HG02759 (cell line): ENCODE data around the gene FAM107B.
"Not testable (repeated sequence)": the region's sequence is repeated elsewhere in the genome, so short reads cannot be mapped to it uniquely, and the experiment has no call there.

ENCODE experiments used
- ATAC-seq: cut with Tn5 transposase; IDR thresholded peaks from one replicate; pipeline ENCODE4 v1.9.1; 2021; ENCODE audit warnings: mild to moderate bottlenecking, moderate library complexity; ENCODE audit not compliant: unreplicated experiment

The FAM107B gene

DNA sequence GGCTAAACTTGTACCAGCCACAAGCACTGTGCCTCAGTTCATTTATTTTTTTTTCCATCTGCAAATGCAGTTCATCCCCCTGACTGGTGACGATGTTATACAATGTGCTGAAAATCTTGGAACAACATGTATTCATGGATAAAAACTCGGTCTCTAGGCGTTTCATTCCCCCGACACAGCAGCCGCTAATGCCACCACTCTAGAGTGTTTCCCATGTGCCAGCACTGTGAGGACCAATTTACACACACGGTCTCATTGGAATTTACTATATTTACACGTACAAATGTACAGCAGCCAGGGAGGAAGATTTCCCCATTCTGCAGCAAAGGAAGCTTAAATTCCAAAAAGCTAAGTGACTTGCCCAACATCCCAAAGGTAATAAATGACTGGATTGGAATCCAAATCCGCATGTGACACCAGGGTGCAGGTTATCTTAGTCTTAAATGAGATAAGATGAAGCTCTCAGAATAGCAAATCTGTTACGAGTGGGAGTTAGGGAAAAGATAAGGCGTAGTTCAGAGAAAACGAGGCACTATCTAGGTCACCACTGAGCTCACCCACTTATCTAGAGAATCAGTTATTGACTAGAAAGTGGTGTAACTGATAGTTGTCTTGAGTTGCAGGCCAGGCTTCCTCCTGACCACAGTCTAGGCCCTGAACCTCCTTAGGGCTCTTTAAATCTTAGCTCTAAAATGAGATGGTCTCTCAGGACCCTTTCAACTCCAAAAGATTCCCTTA, 36.7 kb downstream of the FAM107B start:
- no peak for ATAC-seq

- peak; percentile 42 for ATAC-seq
These were observed 38.1 kb downstream of the FAM107B start for GRCh38 chr10:14736600-14737081.

DNA sequence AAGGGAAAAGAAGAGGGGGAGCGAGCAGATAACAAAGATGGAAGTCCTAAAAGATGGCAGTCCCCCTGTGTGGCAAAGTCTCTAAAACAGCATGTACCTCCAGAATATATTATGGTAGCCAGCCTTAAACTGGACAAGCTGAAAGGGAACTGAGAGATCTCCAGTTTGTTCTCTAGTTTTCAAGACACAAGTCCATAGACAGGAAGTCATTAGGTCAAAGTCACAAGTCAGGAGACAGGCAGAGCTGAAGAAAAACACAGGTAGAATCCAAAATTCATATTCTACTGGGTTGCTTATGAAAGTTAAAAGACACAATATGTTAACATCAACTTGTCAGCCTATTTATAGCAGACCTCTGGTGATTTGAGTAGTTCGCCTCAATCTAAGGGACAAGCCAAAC, 38.7 kb downstream of the FAM107B start:
- no peak for ATAC-seq

GRCh38 chr10:14731875-14732512, 42.7 kb downstream of the FAM107B start:
- no peak for ATAC-seq

DNA sequence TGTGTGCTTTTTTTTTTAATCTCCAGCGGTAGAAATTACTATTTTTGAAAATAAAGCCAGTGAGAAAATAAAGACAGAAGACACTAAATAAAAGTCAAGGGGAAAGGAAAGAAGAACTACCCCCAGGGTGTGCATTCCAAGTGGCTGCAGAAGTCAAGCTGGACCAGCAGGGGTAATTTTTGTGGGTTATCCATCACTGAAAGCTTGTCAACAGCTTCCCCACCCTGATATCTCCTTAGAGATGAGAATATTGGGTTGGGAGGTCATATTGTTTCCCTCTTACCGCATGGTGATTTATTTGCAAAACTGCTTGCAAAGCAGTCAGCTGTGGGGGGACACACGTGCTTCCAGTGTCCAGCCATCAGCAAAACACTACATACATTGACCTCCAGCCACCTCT, 46.4 kb downstream of the FAM107B start:
- no peak for ATAC-seq

DNA sequence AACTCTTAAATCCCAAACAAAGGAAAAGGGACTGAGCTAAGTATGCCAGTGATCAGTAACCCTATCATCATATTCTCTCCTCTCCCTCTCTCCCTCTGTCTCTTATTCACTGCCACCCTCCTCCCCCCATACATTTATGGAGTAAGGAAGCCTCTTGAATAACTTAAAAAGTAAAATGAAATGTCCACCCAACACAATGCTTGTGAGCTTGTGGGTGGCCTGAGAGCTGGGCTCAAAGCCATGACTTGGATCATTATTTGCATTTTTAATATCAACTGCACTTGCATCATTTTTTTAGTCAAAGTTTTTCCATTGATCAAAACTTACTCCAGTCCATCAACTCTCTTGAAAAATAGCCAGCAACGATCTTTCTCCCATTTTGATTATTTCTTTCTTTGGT, 46.8 kb downstream of the FAM107B start:
- ATAC-seq = no peak

- ATAC-seq = no peak
These were observed 47.2 kb downstream of the FAM107B start for GRCh38 chr10:14727465-14727864.

DNA sequence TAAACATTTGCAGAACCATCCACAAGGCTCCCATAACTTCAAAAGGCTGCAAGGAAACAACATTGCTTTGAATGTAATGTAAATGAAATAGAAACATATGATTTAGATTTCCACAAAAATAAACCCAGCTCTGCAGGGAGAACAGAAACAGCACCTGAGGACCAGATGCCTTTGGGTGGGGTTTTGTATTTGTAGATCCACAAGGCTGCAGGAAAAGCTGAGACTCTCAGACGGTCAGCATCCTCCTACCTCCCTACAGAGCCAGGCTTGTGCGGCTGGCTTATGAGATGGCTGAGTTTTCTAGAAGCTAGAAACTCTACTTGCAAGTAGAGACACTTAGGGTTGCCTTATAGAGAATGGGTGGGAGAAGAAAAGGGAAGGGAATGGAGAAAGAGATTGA, 49.8 kb downstream of the FAM107B start:
- ATAC-seq = no peak

GRCh38 chr10:14723052-14723689, 51.5 kb downstream of the FAM107B start:
- no peak for ATAC-seq

DNA sequence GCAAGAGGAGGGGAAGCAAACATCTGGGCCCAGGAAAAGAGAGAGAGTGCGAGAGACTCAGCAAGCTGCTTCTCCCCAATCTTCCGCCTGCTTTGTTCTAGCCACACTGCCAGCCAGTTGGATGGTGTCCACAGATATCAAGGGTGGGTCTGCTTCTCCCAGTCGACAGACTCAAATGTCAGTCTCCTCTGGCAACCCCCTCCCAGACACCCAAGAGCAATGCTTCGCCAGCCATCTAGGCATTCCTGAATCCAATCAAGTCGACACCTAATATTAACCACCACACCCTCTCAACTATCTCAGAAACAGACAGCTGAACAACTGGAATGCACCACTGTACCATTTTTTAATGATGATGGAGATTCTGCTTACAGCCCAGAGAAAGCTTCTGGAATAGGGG, 57.1 kb downstream of the FAM107B start:
- no peak for ATAC-seq

DNA sequence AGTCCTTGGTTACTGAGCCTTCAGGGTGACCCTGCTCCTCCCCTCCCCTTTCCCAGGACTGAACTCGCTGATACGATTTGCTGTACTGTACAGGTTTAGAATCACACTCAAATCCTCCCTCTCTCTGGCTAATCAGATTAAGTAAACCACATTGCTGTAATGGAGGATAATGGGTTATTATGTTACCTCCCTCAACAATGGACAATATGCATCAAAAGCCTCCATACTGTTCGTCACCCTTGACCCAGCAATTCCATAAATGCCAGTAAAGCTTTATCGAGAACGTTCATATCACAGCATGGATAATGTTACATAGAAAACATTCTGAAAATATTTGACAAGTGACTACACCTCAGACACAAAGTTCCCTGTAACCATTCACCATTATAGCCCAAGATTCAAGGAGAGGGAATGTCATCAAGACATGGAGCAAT, 61.7 kb downstream of the FAM107B start:
- no peak for ATAC-seq

- ATAC-seq = not testable (repeated sequence)
These were observed 65.4 kb downstream of the FAM107B start for GRCh38 chr10:14709344-14709743.

GRCh38 chr10:14707481-14707880, 67.2 kb downstream of the FAM107B start:
- no peak for ATAC-seq

DNA sequence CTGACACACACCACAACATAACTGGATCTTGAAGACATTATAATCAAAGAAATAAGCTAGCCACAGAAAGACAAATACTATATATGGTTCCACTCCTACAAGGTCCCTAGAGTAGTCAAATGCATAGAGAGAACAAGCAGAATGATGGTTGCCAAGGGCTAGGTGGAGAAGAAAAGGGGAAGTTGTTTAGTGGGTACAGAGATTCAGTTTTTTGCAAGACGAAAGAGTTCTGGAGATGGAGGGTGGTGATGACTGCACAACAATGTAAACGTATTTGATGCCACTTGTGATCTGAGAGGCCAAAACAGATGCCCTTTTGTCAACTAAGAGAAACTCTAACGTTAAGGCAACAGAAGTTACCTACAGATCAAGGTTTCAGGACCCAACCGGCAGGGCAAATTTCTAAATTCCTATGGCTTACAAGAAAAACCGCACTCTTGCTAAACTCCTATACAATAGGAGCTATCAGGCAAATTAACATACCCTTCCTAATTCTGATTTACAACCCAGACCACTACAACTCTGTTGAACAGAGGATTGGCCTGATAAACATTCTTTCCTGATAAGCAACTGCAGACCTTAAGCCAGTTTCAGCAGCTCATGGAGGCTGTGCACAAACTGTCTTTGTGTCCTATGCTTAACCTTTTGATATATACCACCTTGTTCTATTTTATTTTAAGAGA, 69.0 kb downstream of the FAM107B start:
- ATAC-seq = no peak

- ATAC-seq = no peak
These were observed 71.1 kb downstream of the FAM107B start for GRCh38 chr10:14703631-14704001.

- no peak for ATAC-seq
These were observed 73.2 kb downstream of the FAM107B start for GRCh38 chr10:14701466-14701865.

DNA sequence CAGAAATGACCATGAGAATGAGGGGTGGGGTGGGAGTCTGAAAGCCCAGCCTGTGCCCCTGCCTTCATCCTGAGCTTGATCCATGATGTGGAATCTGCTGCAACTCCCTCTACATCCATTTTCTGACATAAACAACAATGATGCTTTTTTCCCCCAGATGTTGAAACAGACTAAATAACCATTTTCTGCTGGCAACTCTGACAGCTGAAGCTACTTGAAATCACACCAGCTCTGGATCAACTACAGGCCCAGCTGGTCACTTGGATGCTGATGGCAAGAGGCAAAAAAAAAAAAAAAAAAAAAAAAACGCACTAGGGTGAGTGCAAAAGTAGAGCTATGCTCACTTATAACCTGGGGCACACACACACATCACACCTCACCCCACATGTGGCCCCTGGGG, 74.2 kb downstream of the FAM107B start:
- ATAC-seq = no peak

- no peak for ATAC-seq
These were observed 75.2 kb downstream of the FAM107B start for GRCh38 chr10:14699482-14699881.

DNA sequence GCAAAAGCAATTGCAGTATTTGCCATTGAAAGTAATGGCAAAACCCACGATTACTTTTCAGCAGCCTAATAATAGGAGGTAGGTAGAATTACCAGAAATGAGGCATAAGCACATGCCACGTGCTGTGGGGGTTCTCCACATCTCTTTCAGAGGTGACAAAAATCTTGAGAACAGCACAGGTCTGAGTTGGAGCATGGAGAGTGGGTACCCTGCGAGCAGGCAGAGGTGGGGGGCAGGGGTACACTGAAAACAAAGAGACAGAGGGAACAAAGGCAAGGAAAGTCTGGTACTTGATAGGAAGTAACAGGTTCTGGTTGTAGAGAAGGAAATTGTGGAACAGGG, 75.9 kb downstream of the FAM107B start:
- no peak for ATAC-seq

- ATAC-seq = no peak
These were observed 76.4 kb downstream of the FAM107B start for GRCh38 chr10:14698111-14698828.

GRCh38 chr10:14697281-14697680, 77.4 kb downstream of the FAM107B start:
- no peak for ATAC-seq
